ENCODE results near the gene RADIL. TPM values are rescaled to one million over a fixed set of nuclear protein-coding genes. Genes with fewer than 3 reads are reported as not detected.

RADIL gene
- total and polyA plus RNA-seq, 9 of the 15 experiments (the other 6 are each of a cell fraction or from before 2014, with no cell fraction given): 0.06 to 8.1 (median 1.9) TPM; not detected in 1

DNA sequence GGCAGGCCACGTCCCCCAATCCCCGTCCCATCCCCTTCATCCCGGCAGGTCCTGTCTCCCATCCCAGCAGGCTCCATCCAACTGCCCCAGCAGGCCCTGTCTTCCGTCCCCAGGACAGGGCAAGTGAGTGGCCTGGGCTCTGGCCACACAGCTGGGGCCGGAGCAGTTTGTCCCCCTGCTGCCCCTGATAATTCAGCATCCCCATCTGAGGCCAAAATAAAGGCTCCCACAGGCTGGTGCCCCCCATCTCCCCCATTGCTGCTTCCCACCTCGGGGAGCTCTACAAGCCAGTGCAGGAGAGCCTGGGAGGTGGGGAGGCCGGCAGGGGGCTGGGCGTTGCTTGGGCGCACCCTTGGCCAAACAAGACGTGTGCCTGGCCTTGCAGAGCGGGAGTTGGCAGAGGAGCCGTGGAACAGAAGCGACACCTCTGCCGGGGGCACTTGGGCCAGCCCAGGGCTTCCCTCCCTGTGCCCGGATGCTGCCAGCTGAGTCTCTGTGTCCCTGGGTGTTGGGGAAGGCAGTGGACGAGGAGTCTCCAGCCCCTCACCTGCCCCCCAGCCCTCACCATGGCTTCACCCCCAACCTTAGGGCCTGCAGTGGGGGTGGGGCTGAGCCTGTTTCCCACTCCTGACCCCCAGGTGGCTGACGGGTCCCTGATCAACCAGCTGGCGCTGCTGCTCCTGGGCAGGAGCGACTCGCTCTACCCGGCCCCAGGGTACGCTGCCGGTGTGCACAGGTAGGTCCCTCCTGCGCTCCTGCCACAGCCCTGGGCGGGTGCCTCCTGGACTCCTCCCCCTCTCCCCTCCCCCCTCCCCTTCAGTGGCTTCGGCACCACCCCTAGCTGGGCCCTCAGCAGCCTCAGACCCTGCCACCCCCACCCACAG lies 94.1 kb downstream of the RADIL start:
- 92% methylated on average over 19 of the region's 26 CpGs for WGBS (ENCODE audit: insufficient coverage, low coverage, missing lambda C conversion rate)

More for the DNA sequence above, 94.1 kb downstream of the RADIL start:
- Histone ChIP-seq H3K4me1 (replicated peaks in 1 of 2; ENCODE audit: control insufficient read depth in 2 of 2, insufficient read depth in 2 of 2, low read length in 2 of 2) (peaks cover 0 to 37% of the 10 kb centered on the region in 2 experiments; a peak in 2 of 5 replicates), H3K9me3 (replicated peaks; ENCODE audit: control insufficient read depth, insufficient read depth, low read depth, low read length) (no peaks in the 10 kb centered on the region), H3K27ac (ENCODE audit: extremely low read depth, low read depth, low read length) (no peak overlapping the region), H2AFZ (ENCODE audit: low read depth, low read length) (no peak overlapping the region), H3K9ac (ENCODE audit: insufficient read depth in 1 of 2, low read depth in 2 of 2, low read length in 2 of 2) (peak overlapping the region in 1 of 2 experiments; percentile 20; a peak in 1 of 4 replicates), H3K9me1 (ENCODE audit: control insufficient read depth, insufficient read depth, low read length) (no peaks in the 10 kb centered on the region), H3K79me2 (ENCODE audit: control insufficient read depth, insufficient read depth, low read length) (no peaks in the 10 kb centered on the region), H3K4me2 (ENCODE audit: insufficient read depth, low read length) (no peak overlapping the region), H3K27me3 (ENCODE audit: control insufficient read depth in 2 of 2, insufficient read depth in 2 of 2, low read length in 2 of 2) (no peaks in the 10 kb centered on the region), H3K4me3 (no peak overlapping the region), H4K20me1 (replicated peaks; ENCODE audit: control insufficient read depth, insufficient read depth, low read length) (no peaks in the 10 kb centered on the region), H3K36me3 (ENCODE audit: control insufficient read depth, insufficient read depth, low read length) (peaks cover 46% of the 10 kb centered on the region; the same call in 1 of the 3 replicates)
- ATAC-seq (no peak), DNase-seq (ENCODE audit: extremely low read depth in 1 of 4, low spot score in 3 of 4) (no peak), FAIRE-seq (no peak)
- no TSS peak for BruUV-seq (replicated peaks)
- in situ Hi-C loops (cut with MboI) (loop anchor here (10.0 kb wide), 1 partner anchor 295 kb away; no protein-coding TSS in a partner anchor), intact Hi-C loops (cut with micrococcal nuclease) (loop anchor here (10.0 kb wide), 1 partner anchor 95 kb away; the partner anchor contains the start of gene RADIL)
- ChIA-PET POLR2A (interaction anchor here (0.6 to 1.5 kb wide), 4 partner anchors 14 to 385 kb away, joined by 3 to 10 read pairs (median 4); partner anchors contain the start of gene AP5Z1), CTCF (ENCODE audit: low intra/inter-chr PET ratio) (no interaction called here)
- TF ChIP-seq ZNF785 (CRISPR knock-in tag; IDR thresholded peaks at IDR 0.05) (no peak), RBBP5 (IDR thresholded peaks at IDR 0.05; ENCODE audit: borderline replicate concordance, insufficient read depth, low read length, poor library complexity, severe bottlenecking) (no peak), IFI16 (CRISPR knock-in tag; IDR thresholded peaks at IDR 0.05) (no peak), GABPA (tag; conservative IDR thresholded peaks at IDR 0.05; ENCODE audit: low read depth) (no peak), ZEB2 (IDR thresholded peaks at IDR 0.05) (no peak), ZNF165 (CRISPR knock-in tag; IDR thresholded peaks at IDR 0.05; ENCODE audit: borderline replicate concordance) (no peak), ZNF79 (CRISPR knock-in tag; IDR thresholded peaks at IDR 0.05; ENCODE audit: low read depth) (no peak), RBFOX2 (IDR thresholded peaks at IDR 0.05; ENCODE audit: low read depth, low read length) (0 out of 2 replicates have a peak, but pooled peaks have one; percentile 4), GABPB1 (CRISPR knock-in tag; IDR thresholded peaks at IDR 0.05) (no peak), ZNF696 (CRISPR knock-in tag; conservative IDR thresholded peaks at IDR 0.05) (no peak), POLR2G (IDR thresholded peaks at IDR 0.05; ENCODE audit: low read depth, low read length) (0 out of 2 replicates have a peak, but pooled peaks have one; percentile 32)
